Measurements from ENCODE around the gene USP27X. TPM values are rescaled to one million over a fixed set of nuclear protein-coding genes. Genes with fewer than 3 reads are reported as not detected.

Gene USP27X
- total RNA-seq, 2 experiments from 2014 or later: 1.2 TPM

DNA sequence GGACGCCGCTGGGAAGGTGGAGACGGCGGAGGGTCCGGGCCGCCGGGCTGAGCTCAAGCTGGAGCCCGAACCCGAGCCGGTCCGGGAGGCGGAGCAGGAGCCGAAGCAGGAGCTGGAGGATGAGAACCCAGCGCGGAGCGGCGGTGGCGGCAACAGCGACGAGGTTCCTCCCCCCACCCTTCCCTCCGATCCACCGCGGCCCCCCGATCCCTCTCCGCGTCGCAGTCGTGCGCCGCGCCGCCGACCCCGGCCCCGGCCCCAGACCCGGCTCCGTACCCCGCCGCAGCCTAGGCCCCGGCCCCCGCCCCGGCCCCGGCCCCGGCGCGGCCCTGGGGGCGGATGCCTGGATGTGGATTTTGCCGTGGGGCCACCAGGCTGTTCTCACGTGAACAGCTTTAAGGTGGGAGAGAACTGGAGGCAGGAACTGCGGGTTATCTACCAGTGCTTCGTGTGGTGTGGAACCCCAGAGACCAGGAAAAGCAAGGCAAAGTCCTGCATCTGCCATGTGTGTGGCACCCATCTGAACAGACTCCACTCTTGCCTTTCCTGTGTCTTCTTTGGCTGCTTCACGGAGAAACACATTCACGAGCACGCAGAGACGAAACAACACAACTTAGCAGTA, 483 bp downstream of the USP27X start:
- ChIA-PET POLR2A (no interaction called here), CTCF (interaction anchor here (0.6 kb wide), 1 partner anchor 31 kb away, joined by 3 read pairs; no protein-coding TSS in a partner anchor)

DNA sequence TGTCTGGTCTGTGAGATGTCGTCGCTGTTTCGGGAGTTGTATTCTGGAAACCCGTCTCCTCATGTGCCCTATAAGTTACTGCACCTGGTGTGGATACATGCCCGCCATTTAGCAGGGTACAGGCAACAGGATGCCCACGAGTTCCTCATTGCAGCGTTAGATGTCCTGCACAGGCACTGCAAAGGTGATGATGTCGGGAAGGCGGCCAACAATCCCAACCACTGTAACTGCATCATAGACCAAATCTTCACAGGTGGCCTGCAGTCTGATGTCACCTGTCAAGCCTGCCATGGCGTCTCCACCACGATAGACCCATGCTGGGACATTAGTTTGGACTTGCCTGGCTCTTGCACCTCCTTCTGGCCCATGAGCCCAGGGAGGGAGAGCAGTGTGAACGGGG, 1.4 kb downstream of the USP27X start:
- CTCF ChIA-PET: no interaction called here
- POLR2A ChIA-PET: no interaction called here

GRCh38 chrX:49884290-49884862, 5.1 kb downstream of the USP27X start:
- ChIA-PET POLR2A (no interaction called here), CTCF (interaction anchor here (0.7 to 1.3 kb wide), 3 partner anchors 7 to 35 kb away, joined by 3 read pairs; no protein-coding TSS in a partner anchor)

DNA sequence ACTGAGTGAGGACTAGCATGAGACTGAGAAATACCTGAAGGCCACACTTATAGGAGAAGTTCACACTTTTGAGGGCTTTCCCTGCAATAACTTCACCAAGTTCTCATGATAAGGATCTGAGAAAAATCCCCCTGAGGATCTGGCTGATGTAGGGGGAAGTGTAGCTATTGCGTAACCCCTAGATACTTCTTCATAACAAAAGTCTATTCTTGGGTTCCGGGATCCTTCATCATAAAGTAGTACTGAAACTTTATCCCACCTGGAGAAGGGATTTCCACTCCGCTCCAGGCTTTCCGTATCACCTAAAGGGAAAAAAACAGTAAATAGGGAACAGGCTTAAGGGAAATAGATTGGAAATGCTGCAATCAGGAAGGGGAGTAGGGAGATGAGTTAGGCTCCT, 13.3 kb downstream of the USP27X start:
- CTCF ChIA-PET: no interaction called here

DNA sequence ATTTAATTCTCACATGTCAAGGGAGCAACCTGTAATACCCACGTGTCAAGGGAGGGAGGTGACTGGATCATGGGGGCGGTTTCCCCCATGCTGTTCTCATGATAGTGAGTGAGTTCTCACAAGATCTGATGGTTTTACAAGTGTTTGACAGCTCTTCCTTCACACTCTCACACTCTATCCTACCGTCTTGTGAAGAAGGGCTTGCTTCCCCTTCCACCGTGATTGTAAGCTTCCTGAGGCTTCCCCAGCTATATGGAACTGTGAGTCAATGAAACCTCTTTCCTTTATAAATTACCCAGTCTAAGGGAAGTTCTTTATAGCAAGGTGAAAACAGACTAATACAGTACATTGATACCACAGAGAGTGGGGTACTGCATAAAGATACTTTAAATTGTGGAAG, 17.7 kb downstream of the USP27X start:
- ChIA-PET POLR2A (no interaction called here), CTCF (no interaction called here)

More for the DNA sequence above, 13.3 kb downstream of the USP27X start:
- POLR2A ChIA-PET: no interaction called here

DNA sequence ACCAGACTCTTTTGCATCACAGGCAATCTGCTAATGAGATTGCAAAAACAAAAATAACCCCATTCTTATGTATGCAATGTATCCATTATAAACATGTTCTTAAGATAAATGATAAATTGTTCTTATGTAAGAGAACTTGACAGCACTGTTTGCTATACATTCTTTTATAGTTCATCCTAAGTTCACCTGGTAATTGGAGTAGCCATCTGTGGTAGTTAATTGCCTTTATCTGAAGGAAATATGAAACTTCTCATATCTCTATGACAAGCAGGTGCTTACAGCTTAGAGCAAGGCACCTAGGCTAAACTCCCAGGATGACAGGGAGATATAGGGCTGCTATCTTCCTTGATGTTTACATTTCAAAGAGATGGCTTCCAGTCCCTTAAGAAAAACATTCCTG, 21.8 kb downstream of the USP27X start:
- POLR2A ChIA-PET: no interaction called here
- CTCF ChIA-PET: no interaction called here

- CTCF ChIA-PET: interaction anchor here (0.7 kb wide), 1 partner anchor 31 kb away, joined by 3 read pairs; no protein-coding TSS in a partner anchor
These were observed 31.1 kb downstream of the USP27X start for GRCh38 chrX:49910344-49910743.

DNA sequence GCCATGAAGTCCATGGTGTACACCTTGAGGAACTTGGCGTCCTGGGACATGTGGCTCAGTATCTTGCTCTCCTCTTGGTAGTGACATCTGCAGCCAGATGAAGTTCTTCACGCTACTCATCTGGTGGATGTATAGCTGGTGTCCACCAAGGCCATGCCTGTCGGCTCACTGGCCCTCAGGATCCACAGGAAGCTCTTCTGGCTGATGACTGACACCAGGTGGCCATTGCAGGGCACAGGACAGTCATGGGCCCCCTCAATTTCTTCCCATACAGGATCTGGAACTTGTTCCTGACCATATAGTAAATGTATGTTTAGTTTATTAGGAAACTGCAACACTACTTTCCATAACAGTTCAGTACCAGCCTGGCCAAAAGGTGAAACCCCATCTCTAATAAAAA, 32.8 kb downstream of the USP27X start:
- CTCF ChIA-PET: no interaction called here

More at GRCh38 chrX:49910344-49910743, 31.1 kb downstream of the USP27X start:
- POLR2A ChIA-PET: no interaction called here

DNA sequence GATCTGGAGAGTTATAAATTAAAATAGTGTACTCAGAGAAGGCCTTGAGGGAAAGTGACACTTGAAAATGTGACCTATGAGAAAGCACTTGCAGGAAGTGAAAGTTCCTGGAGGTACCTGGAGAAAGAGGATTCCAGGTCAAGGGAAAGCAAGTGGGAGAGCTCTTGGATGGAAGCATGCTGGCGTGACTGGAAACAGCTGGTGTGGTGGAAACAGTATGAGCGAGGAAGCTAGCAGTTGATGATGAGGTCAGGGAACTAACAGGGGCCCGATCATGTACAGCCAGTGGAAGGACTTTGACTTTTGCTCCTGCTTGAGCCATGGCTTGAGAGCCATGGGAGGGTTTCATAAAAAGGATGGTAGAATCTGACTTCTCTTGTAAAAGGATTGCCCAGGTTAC, 33.6 kb downstream of the USP27X start:
- CTCF ChIA-PET: no interaction called here
- POLR2A ChIA-PET: no interaction called here

More for the DNA sequence above, 32.8 kb downstream of the USP27X start:
- POLR2A ChIA-PET: no interaction called here

DNA sequence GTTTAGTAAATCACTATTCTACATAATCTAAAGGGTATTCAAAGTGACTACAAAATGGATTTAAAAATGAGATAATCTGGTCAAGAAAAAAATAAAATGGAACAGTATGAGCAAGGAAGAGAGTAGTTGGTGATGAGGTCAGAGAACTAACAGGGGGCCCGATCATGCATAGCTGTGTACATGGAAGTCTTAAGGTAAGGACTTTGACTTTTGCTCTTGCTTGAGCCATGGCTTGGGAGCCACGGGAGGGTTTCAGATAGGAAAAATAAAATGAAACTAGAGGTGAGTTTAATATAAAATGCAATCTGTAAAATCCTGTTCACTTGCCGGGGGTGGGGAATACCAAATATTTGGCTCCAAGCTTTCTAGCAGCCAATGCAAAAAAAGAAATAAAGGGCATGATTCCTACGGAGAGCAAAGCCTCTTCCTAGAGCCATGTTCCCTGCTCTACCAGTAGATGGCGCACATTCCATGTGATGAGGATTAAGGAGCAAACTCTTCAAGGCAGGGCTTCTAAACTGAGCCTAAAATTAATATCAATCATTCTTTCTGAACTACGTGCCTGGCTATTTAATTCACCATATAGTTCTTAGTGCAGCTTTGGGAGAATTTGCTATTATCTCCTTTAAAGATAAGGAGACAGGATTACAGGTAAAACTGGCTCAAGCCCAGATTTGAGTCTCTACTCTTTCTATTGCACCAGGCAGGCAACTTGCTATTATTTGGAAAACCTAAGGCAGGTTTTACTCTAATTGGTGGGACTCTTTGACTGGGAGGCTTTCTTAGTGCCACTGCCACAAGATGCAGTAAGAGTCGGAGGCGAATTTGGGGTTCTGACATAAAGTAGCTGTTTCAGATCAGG, 36.3 kb downstream of the USP27X start:
- CTCF ChIA-PET: interaction anchor here (0.6 to 1.6 kb wide), 3 partner anchors 10 to 291 kb away, joined by 3 to 4 read pairs (median 4); no protein-coding TSS in a partner anchor
- POLR2A ChIA-PET: no interaction called here

DNA sequence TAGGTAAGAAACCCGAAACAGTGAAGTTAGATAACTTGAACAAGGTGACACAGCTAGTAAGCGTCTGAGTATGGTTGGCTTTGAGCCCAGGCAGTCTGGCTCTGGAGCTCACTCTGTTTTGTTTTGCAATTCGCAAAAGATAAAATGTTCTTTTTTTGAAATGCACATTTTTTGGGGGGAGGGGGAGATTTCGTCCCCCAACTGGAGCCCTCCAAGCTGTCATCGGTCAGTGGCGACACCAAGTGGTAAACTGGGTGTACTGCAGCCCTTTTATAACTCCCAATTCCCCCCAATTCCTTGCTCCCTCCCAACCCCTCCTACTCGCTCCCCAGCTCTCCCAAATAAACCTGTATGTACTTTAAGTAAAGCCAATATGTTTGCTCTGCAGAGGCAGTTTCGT, 40.3 kb downstream of the USP27X start:
- ChIA-PET CTCF (interaction anchor here (1.4 kb wide), 1 partner anchor 35 kb away, joined by 3 read pairs; no protein-coding TSS in a partner anchor), POLR2A (no interaction called here)

GRCh38 chrX:49921109-49921508, 41.8 kb downstream of the USP27X start:
- CTCF ChIA-PET: no interaction called here
- POLR2A ChIA-PET: no interaction called here

- CTCF ChIA-PET: interaction anchor here (0.6 kb wide), 1 partner anchor 666 kb away, joined by 4 read pairs; no protein-coding TSS in a partner anchor
- POLR2A ChIA-PET: no interaction called here
These were observed 43.3 kb downstream of the USP27X start, which contains the start of gene CLCN5 for GRCh38 chrX:49922291-49923241. CLCN5 (plus strand) TSS chrX:49922596; CDS start chrX:49925299, 2,703 bp downstream.

- CTCF ChIA-PET: no interaction called here
- POLR2A ChIA-PET: no interaction called here
These were observed 45.9 kb downstream of the USP27X start for GRCh38 chrX:49925176-49925575.

GRCh38 chrX:49930039-49930438, 50.8 kb downstream of the USP27X start:
- ChIA-PET CTCF (no interaction called here), POLR2A (no interaction called here)

Other genes with a start within 250 kb of the USP27X start
- not detected for gene PAGE1, start 183.5 kb upstream of the USP27X start, total RNA-seq
- gene PAGE4, start 50.2 kb upstream of the USP27X start, total RNA-seq: not detected
- 1 to 10 TPM; 3.4 to 3.8 TPM for gene CLCN5, start 43.1 kb downstream of the USP27X start, total RNA-seq